Left renal pelvis (tissue), 4 donors: ENCODE measurements around the gene TNIP3. TPM values are rescaled to one million over a fixed set of nuclear protein-coding genes. Genes with fewer than 3 reads are reported as not detected.
"Not testable (repeated sequence)": the region's sequence is repeated elsewhere in the genome, so short reads cannot be mapped to it uniquely, and the experiment has no call there.

ENCODE experiments used
- DNase-seq, 4 donors: peaks; one replicate each; pipeline ENCODE4 v3.0.0-alpha.2; 2013; ENCODE audit warnings: low read depth in 4 of 4, low spot score in 3 of 4
- polyA plus RNA-seq, 4 donors: library from polyadenylated mRNA; unstranded; fragments of 120-200 nt; gene quantifications; one replicate each; pipeline ENCODE4 v1.2.1, GENCODE V29; 2013; ENCODE audit not compliant: insufficient read length in 4 of 4

Gene TNIP3
- polyA plus RNA-seq: 1 to 10 TPM in 3 of 4 donors, under 1 TPM in 1; 0.18 to 1.9 (median 1.6) TPM

- no peak for DNase-seq
These were observed at the start of gene TNIP3 for GRCh38 chr4:121164291-121164690. Gene TNIP3, minus strand, starts transcription at chr4:121164321. Its CDS starts 196 bp downstream, at chr4:121164125.

- no peak for DNase-seq
These were observed 48.7 kb upstream of the TNIP3 start for GRCh38 chr4:121212806-121213205.

DNA sequence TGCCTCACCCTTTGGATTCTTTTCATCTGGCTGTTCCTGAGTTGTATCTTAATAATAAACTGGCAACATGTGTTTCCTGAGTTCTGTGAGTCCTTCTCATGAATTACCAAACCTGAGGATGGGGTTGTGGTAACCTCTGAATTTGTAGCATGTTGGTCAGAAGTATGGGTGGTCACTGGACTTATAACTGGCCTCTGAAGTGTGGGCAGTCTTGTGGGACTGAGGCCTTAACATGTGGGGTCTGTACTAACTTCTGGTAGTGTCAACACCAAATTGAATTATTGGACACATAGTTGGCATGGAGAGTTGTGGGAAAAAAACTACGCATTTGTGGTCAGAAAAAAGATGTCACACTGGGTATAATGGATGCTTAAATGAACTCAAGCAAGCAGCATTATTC is 45.0 kb upstream of the TNIP3 start:
- no peak for DNase-seq

DNA sequence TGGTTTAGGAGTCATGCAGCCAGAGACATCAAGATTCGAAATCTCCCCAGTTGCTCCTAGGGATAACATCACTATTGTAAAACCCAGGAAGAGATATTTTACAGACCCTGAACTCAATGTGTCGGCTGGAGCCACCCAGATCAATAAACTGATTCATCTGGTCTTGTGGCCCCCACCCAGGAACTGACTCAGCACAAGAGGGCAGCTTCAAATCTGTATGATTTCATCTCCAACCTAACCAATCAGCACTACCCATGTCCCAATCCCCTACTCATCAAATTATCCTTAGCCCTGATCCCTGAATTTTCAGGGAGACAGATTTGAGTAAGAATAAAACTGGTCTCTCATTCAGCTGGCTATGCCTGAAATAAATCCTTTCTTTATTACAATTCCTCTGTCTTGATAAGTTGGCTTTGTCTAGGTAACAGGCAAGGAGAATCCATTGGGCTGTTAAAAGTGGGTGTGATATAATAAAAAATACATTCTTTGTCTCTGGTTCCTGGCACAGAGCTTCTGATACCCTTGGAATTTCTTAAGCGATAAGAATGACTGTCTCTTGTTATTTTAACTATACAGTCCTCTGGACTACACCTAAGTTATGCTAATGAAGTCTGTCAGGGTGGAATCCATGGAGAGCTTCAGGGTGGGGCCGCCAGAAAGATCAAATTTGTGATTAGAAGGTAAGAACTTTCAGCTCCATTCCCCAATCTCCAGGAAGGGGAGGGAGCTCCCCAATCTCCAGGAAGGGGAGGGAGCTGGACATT is 44.3 kb upstream of the TNIP3 start:
- no peak for DNase-seq

DNA sequence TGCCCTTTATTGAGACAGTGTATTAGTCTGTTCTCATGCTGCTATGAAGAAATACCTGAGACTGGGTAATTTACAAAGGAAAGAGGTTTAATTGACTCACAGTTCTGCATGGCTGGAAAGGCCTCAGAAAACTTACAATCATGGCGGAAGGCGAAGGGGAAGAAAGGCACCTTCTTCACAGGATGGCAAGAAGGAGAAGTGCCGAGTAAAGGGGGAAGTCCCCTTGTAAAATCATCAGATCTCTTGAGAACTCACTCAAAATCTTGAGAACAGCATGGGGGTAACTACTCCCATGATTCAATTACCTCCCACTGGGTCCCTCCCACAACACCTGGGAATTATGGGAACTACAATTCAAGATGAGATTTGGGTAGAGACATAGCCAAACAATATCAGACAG is 41.7 kb upstream of the TNIP3 start:
- not testable (repeated sequence) for DNase-seq

GRCh38 chr4:121200795-121201472 is 36.8 kb upstream of the TNIP3 start:
- no peak for DNase-seq

DNA sequence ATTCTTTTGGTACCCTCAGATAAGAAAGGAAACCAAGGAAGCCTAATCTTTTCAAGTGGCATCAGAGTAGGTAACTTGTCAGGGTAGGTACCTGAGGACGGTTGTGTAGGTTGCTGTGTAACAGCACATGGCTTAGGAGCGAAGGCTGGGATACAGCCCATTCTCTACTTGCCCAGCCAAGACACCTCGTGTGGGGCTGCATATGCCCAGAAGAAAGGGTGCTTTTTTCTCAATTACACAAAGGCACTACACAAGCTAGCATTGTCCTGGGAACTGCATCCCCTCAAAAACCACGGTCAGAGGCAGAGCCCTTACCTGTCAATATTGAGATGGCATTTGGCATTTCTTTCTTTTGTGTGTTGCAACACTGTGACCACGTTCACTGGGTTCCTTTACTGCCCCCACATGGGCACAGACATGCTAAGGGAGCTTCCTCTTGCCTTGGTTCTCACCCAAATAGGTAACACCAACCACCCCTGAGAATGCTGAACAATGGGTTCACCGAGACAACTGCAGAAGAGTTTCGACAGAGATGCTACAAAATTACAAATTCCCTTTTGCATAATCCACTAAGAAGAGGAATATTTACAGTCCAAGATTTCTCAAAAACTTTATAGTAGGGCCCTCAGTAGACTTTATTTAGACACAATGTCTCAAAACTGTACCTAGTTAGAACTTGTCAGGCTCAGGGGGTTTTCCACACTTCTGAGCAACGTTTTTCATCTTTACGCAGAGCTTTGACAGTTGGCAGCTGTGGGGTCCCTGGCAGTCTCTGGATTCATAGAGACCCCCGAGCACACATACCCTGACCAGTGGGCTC is 35.8 kb upstream of the TNIP3 start:
- no peak for DNase-seq

- DNase-seq: no peak
These were observed 34.1 kb upstream of the TNIP3 start for GRCh38 chr4:121198251-121198650.

DNA sequence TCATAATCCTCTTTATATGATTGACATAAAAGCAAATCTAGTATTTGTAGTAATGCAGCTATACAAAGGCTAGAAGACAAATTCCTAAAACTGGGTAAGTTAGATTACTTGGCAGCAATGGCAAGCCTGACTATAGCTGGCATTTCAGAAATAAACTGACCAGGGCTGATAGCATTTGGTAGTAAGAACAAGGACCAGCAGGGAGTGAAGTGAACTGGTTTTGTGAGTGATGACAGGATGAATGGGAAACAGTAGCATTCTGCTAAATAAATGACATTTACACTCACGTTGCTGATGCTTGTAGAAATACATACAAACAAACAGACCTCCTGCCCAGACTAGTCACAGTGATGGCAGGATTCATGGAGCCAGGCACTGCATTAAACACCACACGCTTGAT is 31.5 kb upstream of the TNIP3 start:
- no peak for DNase-seq

DNA sequence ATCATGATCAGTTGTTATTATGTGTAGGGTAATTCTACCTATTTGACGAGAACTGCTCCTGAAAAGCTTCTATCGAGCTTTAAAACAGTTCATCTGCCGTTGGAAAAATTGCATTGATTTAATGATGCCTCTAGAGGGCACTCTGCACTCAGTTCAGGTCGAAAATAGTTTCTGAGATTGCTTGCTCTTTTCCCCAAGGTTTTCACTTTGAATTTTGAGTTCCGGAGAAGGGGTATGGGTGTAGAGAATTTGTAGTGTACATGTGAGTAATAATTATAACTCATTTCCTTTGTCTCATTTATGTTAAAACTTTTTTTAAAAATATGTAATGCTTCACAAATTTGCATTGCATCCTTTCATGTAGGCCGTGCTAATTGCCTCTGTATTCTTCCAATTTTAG is 28.4 kb upstream of the TNIP3 start:
- DNase-seq: peak in 2 of 4 donors; percentile 11 to 12

- no peak for DNase-seq
These were observed 27.9 kb upstream of the TNIP3 start for GRCh38 chr4:121192013-121192412.

DNA sequence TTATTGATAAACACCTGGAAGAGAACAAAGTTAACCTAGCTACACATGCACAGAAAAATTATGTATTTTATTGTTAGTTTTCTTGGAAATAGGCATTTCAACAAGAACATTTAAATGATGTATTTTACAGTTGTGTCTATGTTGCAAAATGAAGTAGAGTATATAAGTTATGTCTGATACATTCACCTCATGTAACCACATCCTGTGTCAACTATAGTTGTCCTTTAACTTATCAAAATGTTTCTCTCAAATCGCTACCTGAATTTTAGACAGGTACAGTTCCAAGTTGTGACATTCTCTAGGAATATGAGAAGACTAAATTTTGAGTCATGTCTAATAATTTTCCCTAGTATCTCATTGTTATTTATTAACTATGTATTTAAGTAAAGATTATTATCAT is 27.2 kb upstream of the TNIP3 start:
- no peak for DNase-seq

- no peak for DNase-seq
These were observed 26.3 kb upstream of the TNIP3 start for GRCh38 chr4:121190389-121190788.

DNA sequence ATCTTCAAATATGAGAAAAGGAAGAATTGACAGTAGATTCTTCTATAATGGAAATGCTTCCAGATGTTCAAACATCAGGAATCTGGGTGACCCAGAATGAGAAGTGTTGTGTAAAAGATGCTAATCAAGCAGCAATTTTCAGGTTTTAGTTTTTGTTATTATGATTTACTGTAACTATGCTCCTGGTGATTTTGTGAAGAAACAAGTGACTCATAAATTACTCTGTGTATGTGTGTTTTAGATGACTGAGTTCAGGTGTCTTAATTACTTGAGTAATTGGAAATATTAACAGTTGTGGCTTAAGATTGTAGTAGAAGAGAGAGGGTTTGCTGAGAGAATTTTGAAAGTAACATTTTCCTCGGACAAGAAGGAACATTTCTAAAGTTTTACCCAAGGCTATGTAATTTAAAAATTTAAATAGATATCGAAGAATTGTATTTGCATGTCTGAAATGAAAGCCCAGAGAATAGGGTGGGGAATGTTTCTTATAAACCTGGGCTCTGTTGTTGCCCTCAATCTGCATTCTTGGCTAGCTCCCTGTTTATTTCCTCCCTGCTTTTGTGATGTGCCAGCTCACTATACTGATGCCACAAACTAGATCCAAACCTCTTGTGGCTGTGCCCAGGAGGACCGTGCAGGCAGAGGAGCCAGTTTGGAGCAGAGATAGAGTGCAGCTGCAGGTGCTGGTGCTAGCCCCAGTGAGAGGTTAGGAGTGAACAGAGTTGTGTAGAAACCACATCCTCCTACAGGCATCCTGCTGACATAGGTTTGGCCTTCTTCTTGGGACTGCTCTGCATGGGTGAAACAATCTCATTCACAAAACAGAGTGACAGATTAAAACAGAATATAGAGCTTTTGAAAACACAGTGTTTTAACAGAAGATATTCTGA is 25.4 kb upstream of the TNIP3 start:
- no peak for DNase-seq

DNA sequence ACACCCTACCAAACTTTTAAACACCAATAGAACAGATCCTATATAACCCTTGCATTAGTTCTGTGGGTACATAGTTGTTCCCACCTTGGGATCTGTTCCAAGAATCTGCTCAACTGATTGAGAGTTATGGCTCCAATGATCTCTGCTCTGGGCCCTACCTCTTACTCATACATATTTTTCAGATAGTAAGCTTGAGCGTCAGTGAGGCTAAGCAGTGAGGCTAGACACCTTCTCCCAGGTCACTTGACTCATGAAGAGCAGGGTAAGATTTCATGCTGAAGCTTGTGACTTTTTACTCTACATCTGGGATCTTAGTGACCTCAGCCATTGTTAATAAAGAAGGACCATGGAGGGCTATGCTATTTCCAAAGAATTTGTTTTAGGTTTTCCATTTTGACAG is 23.1 kb upstream of the TNIP3 start:
- no peak for DNase-seq

- DNase-seq: no peak
These were observed 21.8 kb upstream of the TNIP3 start for GRCh38 chr4:121185960-121186359.

GRCh38 chr4:121183989-121184388 is 19.9 kb upstream of the TNIP3 start:
- DNase-seq: no peak

DNA sequence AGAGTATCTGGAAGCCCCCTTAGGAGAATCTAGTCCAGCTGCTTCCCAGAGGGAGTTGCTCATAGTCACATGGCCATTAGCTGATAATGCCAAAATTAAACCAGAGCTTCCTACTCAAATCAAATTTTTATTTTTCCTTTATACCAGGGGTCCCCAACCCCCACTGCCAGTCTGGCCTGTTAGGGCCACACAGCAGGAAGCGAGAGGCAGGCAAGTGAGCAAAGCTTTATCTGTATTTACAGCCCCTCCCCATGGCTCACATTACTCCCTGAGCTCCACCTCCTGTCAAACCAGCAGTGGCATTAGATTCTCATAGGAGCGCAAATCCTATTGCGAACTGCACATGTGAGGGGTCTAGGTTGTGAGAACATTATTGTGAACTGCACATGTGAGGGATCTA is 19.2 kb upstream of the TNIP3 start:
- no peak for DNase-seq

- peak in 1 of 4 donors; percentile 14 for DNase-seq
These were observed 18.2 kb upstream of the TNIP3 start for GRCh38 chr4:121182296-121182695.

DNA sequence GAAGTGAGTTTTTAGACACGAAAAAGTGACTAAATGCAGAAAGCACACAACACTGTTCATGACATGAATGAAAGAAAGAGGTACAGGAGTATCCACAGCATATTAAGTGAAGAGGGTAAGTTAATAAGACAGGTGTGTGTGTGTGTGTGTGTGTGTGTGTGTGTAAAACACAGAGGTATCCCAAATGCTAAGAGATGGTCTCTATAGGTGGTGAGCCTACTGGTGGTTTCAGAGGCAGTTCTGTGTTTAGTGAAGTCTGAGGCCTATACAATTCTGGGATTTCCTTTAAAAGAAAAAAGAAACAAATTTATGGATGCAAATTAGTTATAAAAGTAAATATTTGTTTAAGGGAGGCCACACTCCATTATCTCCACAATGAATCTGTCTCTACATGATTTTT is 17.4 kb upstream of the TNIP3 start:
- DNase-seq: no peak
